ENCODE data around the gene RLN3. TPM values are rescaled to one million over a fixed set of nuclear protein-coding genes. Genes with fewer than 3 reads are reported as not detected.
"Not testable (repeated sequence)": the region's sequence is repeated elsewhere in the genome, so short reads cannot be mapped to it uniquely, and the experiment has no call there.

Gene RLN3
- total RNA-seq, 3 donors from 2014 or later: not detected

GRCh38 chr19:14006766-14007562, 21.0 kb upstream of the RLN3 start:
- Histone ChIP-seq H3K4me1 (peaks cover 0 to 21% of the 10 kb centered on the region in 2 donors), H3K36me3 (no peaks in the 10 kb centered on the region), H3K9me3 (no peaks in the 10 kb centered on the region), H3K27me3 (no peaks in the 10 kb centered on the region), H3K4me3 (peak overlapping the region; percentile 76 to 88 (median 78)), H3K27ac (peak overlapping the region; percentile 99 to 100)
- DNase-seq (ENCODE audit: low spot score in 2 of 2): peak in 1 of 2 donors; percentile 84
- TF ChIP-seq POLR2A (IDR thresholded peaks at IDR 0.05): peak; percentile 26
- TF ChIP-seq CTCF (IDR thresholded peaks at IDR 0.05): no peak
- peak; percentile 93 to 95 (median 95) for TF ChIP-seq POLR2AphosphoS5 (IDR thresholded peaks at IDR 0.05)
- intact Hi-C loops (cut with DNase I; ENCODE audit: low total_unique reads): no loop called here

- no peak overlapping the region for H3K27ac ChIP-seq
- H3K27me3 ChIP-seq: no peaks in the 10 kb centered on the region
- no peaks in the 10 kb centered on the region for H3K4me1 ChIP-seq
- no peak for DNase-seq (ENCODE audit: low spot score in 2 of 2)
- intact Hi-C loops (cut with DNase I; ENCODE audit: low total_unique reads): no loop called here
- TF ChIP-seq POLR2A (IDR thresholded peaks at IDR 0.05) (no peak), CTCF (IDR thresholded peaks at IDR 0.05) (no peak), POLR2AphosphoS5 (IDR thresholded peaks at IDR 0.05) (no peak)
- no peaks in the 10 kb centered on the region for H3K9me3 ChIP-seq
- H3K36me3 ChIP-seq: no peaks in the 10 kb centered on the region
- no peak overlapping the region for H3K4me3 ChIP-seq
These were observed 15.5 kb upstream of the RLN3 start for GRCh38 chr19:14012378-14012915.

GRCh38 chr19:14015524-14016035, 12.4 kb upstream of the RLN3 start:
- no peaks in the 10 kb centered on the region for H3K36me3 ChIP-seq
- no peaks in the 10 kb centered on the region for H3K9me3 ChIP-seq
- no peaks in the 10 kb centered on the region for H3K27me3 ChIP-seq
- intact Hi-C loops (cut with DNase I; ENCODE audit: low total_unique reads): no loop called here
- no peak for TF ChIP-seq CTCF (IDR thresholded peaks at IDR 0.05)
- no peak for TF ChIP-seq POLR2A (IDR thresholded peaks at IDR 0.05)
- no peak for TF ChIP-seq POLR2AphosphoS5 (IDR thresholded peaks at IDR 0.05)
- no peaks in the 10 kb centered on the region for H3K4me1 ChIP-seq
- H3K4me3 ChIP-seq: no peak overlapping the region
- no peak for DNase-seq (ENCODE audit: low spot score in 2 of 2)
- no peak overlapping the region for H3K27ac ChIP-seq

- TF ChIP-seq POLR2AphosphoS5 (IDR thresholded peaks at IDR 0.05) (no peak), POLR2A (IDR thresholded peaks at IDR 0.05) (no peak), CTCF (IDR thresholded peaks at IDR 0.05) (no peak)
- Histone ChIP-seq H3K4me1 (no peaks in the 10 kb centered on the region), H3K27ac (no peak overlapping the region), H3K4me3 (no peak overlapping the region), H3K9me3 (no peaks in the 10 kb centered on the region), H3K36me3 (no peaks in the 10 kb centered on the region), H3K27me3 (no peaks in the 10 kb centered on the region)
- no peak for DNase-seq (ENCODE audit: low spot score in 2 of 2)
- intact Hi-C loops (cut with DNase I; ENCODE audit: low total_unique reads): no loop called here
These were observed 8.8 kb upstream of the RLN3 start for GRCh38 chr19:14019100-14019499.

- intact Hi-C loops (cut with DNase I; ENCODE audit: low total_unique reads); H3K27ac ChIP-seq; H3K36me3 ChIP-seq; H3K27me3 ChIP-seq; H3K4me1 ChIP-seq; H3K9me3 ChIP-seq; H3K4me3 ChIP-seq; DNase-seq (ENCODE audit: low spot score in 2 of 2): not testable (repeated sequence)
These were observed 8.2 kb upstream of the RLN3 start for GRCh38 chr19:14019739-14020138.

All from breast epithelium (tissue), 4 donors.